OCI-LY3 (cell line): ENCODE results near the gene FBXL3.

Source experiments
- H2AFZ ChIP-seq: fragments of 200-600, 300-600 bp; shearing (Covaris generic); 2 replicates; pipeline ENCODE4 v1.6.0; 2014; ENCODE audit warnings: antibody characterized with exemption, low read depth, low read length
- H3K27ac ChIP-seq: fragments of 200-600, 300-600 bp; sonication (generic); 2 replicates; pipeline ENCODE4 v1.5.1; 2014; ENCODE audit warnings: mild to moderate bottlenecking, low read length, moderate library complexity, mixed read lengths
- H3K27me3 ChIP-seq: fragments of 200-600, 300-600 bp; sonication (generic); 2 replicates; pipeline ENCODE4 v1.6.1; 2014; ENCODE audit warnings: low read depth, low read length, mixed read lengths
- H3K36me3 ChIP-seq: fragments of 200-600, 300-600 bp; sonication (generic); replicated peaks from 2 replicates; pipeline ENCODE3; 2014; ENCODE audit warnings: low read depth, low read length, mixed read lengths
- H3K4me1 ChIP-seq: fragments of 300-600, 200-600 bp; sonication (generic); 2 replicates; pipeline ENCODE4 v1.6.1; 2014; ENCODE audit warnings: low read length, mixed read lengths
- H3K4me2 ChIP-seq: fragments of 200-600, 300-600 bp; sonication (generic); 2 replicates; pipeline ENCODE4 v1.6.1; 2014; ENCODE audit warnings: low read length, mixed read lengths
- H3K4me3 ChIP-seq: fragments of 300-600, 200-600 bp; sonication (generic); 2 replicates; pipeline ENCODE4 v1.5.1; 2014; ENCODE audit warnings: antibody characterized with exemption, mild to moderate bottlenecking, low read length, moderate library complexity
- H3K79me2 ChIP-seq: fragments of 300-600, 200-600 bp; shearing (Covaris generic); 2 replicates; pipeline ENCODE4 v1.6.1; 2014; ENCODE audit warnings: mild to moderate bottlenecking, low read length, mixed read lengths
- H3K9ac ChIP-seq: fragments of 300-600, 200-600 bp; shearing (Covaris generic); 2 replicates; pipeline ENCODE4 v1.6.0; 2014; ENCODE audit warnings: mild to moderate bottlenecking, low read length, moderate library complexity
- H3K9me3 ChIP-seq: fragments of 200-600, 300-600 bp; shearing (Covaris generic); 2 replicates; pipeline ENCODE4 v1.6.1; 2014; ENCODE audit warnings: low read length, mixed read lengths; ENCODE audit not compliant: insufficient read depth
- H4K20me1 ChIP-seq: fragments of 200-600, 300-600 bp; sonication (generic); 2 replicates; pipeline ENCODE4 v1.6.1; 2016; ENCODE audit warnings: low read length, mixed read lengths; ENCODE audit not compliant: insufficient read depth
- EZH2phosphoT487 ChIP-seq: fragments of 200-600 bp; shearing (Covaris generic); IDR thresholded peaks from 2 replicates; pipeline ENCODE4 v1.6.1; 2018; ENCODE audit warnings: antibody characterized with exemption, mixed run types, low read depth
- TF ChIP-seq, protein P1 (sequence below): fragments of 200-600, 300-600 bp; sonication (generic); IDR thresholded peaks from 2 replicates; pipeline ENCODE4 v1.5.1; 2014; ENCODE audit warnings: antibody characterized with exemption, low read length, low read depth

Gene FBXL3

GRCh38 chr13:77042566-77043177 lies 15.7 kb upstream of the FBXL3 start:
- TF ChIP-seq EZH2phosphoT487 = no peak
- TF ChIP-seq, protein P1, sequence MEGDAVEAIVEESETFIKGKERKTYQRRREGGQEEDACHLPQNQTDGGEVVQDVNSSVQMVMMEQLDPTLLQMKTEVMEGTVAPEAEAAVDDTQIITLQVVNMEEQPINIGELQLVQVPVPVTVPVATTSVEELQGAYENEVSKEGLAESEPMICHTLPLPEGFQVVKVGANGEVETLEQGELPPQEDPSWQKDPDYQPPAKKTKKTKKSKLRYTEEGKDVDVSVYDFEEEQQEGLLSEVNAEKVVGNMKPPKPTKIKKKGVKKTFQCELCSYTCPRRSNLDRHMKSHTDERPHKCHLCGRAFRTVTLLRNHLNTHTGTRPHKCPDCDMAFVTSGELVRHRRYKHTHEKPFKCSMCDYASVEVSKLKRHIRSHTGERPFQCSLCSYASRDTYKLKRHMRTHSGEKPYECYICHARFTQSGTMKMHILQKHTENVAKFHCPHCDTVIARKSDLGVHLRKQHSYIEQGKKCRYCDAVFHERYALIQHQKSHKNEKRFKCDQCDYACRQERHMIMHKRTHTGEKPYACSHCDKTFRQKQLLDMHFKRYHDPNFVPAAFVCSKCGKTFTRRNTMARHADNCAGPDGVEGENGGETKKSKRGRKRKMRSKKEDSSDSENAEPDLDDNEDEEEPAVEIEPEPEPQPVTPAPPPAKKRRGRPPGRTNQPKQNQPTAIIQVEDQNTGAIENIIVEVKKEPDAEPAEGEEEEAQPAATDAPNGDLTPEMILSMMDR = no peak
- no peaks in the 10 kb centered on the region for H3K79me2 ChIP-seq
- no peaks in the 10 kb centered on the region for H3K4me1 ChIP-seq

GRCh38 chr13:77040835-77041234 lies 13.9 kb upstream of the FBXL3 start:
- no peak for TF ChIP-seq EZH2phosphoT487
- TF ChIP-seq, protein P1 = no peak
- no peak overlapping the region for H3K27ac ChIP-seq
- no peak overlapping the region for H2AFZ ChIP-seq
- no peak overlapping the region for H3K4me3 ChIP-seq
- H3K4me1 ChIP-seq = no peaks in the 10 kb centered on the region
- H3K79me2 ChIP-seq = no peaks in the 10 kb centered on the region
- H3K4me2 ChIP-seq = no peak overlapping the region
- no peaks in the 10 kb centered on the region for H3K9me3 ChIP-seq
- H4K20me1 ChIP-seq = no peaks in the 10 kb centered on the region
- H3K9ac ChIP-seq = no peak overlapping the region
- peaks cover 17% of the 10 kb centered on the region for H3K36me3 ChIP-seq
- no peaks in the 10 kb centered on the region for H3K27me3 ChIP-seq

More at GRCh38 chr13:77042566-77043177, 15.7 kb upstream of the FBXL3 start:
- Histone ChIP-seq H3K27me3 (no peaks in the 10 kb centered on the region), H3K4me3 (no peak overlapping the region), H3K4me2 (no peak overlapping the region), H3K36me3 (peaks cover 26% of the 10 kb centered on the region), H3K9me3 (no peaks in the 10 kb centered on the region), H2AFZ (no peak overlapping the region), H3K27ac (no peak overlapping the region), H3K9ac (no peak overlapping the region), H4K20me1 (no peaks in the 10 kb centered on the region)

DNA sequence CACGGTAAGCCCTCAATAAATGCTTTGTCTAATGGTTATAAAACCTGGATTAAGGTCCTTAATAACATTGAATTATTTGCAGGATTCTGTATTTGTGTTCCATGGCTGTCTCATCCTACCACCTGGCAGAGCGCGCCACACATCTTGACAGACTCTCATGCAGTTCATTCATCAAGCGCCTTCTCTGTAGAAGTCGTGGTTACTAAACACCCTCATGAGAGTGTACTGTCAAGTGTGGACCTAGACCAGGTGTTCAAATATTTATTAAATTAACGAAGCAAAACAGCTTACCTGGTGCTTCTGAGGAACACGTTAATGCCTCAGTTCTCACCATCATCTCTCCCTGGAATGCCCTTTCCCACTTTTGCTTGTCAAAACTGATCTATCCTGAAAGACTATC lies 13.1 kb upstream of the FBXL3 start:
- Histone ChIP-seq H3K4me1 (no peaks in the 10 kb centered on the region), H3K27me3 (no peaks in the 10 kb centered on the region), H3K27ac (no peak overlapping the region), H4K20me1 (no peaks in the 10 kb centered on the region), H3K4me2 (no peak overlapping the region), H3K79me2 (no peaks in the 10 kb centered on the region), H3K4me3 (no peak overlapping the region), H2AFZ (no peak overlapping the region), H3K9ac (no peak overlapping the region), H3K36me3 (peaks cover 14% of the 10 kb centered on the region), H3K9me3 (no peaks in the 10 kb centered on the region)
- no peak for TF ChIP-seq EZH2phosphoT487
- TF ChIP-seq, protein P1 = no peak

- Histone ChIP-seq H3K79me2 (no peaks in the 10 kb centered on the region), H3K27ac (no peak overlapping the region), H2AFZ (no peak overlapping the region), H3K4me3 (no peak overlapping the region), H3K9ac (no peak overlapping the region), H3K27me3 (no peaks in the 10 kb centered on the region), H3K36me3 (peaks cover 7% of the 10 kb centered on the region), H3K9me3 (no peaks in the 10 kb centered on the region), H4K20me1 (no peaks in the 10 kb centered on the region), H3K4me2 (no peak overlapping the region), H3K4me1 (no peaks in the 10 kb centered on the region)
- TF ChIP-seq, protein P1 = no peak
- TF ChIP-seq EZH2phosphoT487 = no peak
Measured at GRCh38 chr13:77038907-77039480, 12.0 kb upstream of the FBXL3 start.
